Measurements from ENCODE around the gene EPC2.

EPC2 gene, protein sequence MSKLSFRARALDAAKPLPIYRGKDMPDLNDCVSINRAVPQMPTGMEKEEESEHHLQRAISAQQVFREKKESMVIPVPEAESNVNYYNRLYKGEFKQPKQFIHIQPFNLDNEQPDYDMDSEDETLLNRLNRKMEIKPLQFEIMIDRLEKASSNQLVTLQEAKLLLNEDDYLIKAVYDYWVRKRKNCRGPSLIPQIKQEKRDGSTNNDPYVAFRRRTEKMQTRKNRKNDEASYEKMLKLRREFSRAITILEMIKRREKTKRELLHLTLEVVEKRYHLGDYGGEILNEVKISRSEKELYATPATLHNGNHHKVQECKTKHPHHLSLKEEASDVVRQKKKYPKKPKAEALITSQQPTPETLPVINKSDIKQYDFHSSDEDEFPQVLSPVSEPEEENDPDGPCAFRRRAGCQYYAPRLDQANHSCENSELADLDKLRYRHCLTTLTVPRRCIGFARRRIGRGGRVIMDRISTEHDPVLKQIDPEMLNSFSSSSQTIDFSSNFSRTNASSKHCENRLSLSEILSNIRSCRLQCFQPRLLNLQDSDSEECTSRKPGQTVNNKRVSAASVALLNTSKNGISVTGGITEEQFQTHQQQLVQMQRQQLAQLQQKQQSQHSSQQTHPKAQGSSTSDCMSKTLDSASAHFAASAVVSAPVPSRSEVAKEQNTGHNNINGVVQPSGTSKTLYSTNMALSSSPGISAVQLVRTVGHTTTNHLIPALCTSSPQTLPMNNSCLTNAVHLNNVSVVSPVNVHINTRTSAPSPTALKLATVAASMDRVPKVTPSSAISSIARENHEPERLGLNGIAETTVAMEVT

GRCh38 chr2:148643998-148644882 lies at the start of gene EPC2:
Gene EPC2 (plus strand): TSS chr2:148644751. CDS start chr2:148645018, 267 bp downstream.
- DNase-seq = peak; percentile 35

GRCh38 chr2:148596018-148596417 lies 48.5 kb upstream of the EPC2 start:
- no peak for DNase-seq

- DNase-seq = no peak
Measured at GRCh38 chr2:148599109-148599991, 45.2 kb upstream of the EPC2 start.

DNA sequence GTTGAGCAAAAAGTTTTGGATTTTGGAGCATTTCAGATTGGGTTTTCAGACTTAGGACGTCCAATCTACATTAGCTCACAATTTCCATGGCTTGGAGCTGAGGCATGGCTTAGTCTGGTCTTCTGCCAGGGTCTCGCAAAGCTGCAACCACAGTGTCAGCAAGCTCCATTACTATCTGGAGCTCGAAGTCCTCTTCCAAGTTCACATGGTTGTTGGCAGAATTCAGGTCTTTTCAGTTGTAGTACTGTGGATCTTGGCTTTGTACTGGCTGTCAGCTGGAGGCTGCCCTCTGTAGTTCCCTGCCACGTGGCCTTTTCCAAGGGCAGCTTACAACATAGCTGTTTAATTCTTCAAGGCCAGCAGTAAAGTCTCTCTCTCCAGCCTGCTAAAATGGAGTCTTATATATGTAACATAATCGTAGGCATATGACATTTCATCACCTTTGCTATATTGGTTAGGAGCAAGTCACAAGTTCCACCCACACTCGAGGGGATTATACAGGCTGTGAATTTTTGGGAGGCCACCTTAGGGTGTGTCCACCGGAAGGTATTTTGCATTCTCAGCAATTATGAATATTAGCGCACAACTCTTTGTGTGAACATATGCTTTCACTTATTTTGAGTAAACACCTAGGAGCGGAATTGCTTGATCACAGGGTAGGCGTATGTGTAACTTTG lies 41.5 kb upstream of the EPC2 start:
- DNase-seq = no peak

DNA sequence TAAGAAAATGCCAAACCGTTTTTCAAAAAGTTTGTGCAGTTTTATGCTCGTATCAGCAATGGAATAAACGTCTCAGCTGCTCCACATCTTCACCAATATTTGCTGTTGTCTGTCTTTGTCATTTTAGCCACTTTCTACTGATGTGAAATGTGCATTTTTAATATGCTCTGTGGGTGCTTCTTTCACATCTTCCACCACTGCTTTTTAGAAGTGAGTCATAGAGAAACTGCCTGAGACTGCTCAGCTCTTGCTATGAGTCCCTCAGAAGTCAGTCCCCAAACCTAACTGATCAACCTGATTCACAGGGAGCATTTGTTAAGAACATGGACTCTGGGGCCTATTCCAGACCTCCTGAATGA lies 41.0 kb upstream of the EPC2 start:
- DNase-seq = no peak

GRCh38 chr2:148604927-148605326 lies 39.6 kb upstream of the EPC2 start:
- no peak for DNase-seq

GRCh38 chr2:148607566-148607965 lies 37.0 kb upstream of the EPC2 start:
- DNase-seq = no peak

GRCh38 chr2:148613231-148614013 lies 31.1 kb upstream of the EPC2 start:
- no peak for DNase-seq

- no peak for DNase-seq
Measured at GRCh38 chr2:148614014-148614321, 30.6 kb upstream of the EPC2 start.

- no peak for DNase-seq
Measured at GRCh38 chr2:148614322-148615049, 30.1 kb upstream of the EPC2 start.

DNA sequence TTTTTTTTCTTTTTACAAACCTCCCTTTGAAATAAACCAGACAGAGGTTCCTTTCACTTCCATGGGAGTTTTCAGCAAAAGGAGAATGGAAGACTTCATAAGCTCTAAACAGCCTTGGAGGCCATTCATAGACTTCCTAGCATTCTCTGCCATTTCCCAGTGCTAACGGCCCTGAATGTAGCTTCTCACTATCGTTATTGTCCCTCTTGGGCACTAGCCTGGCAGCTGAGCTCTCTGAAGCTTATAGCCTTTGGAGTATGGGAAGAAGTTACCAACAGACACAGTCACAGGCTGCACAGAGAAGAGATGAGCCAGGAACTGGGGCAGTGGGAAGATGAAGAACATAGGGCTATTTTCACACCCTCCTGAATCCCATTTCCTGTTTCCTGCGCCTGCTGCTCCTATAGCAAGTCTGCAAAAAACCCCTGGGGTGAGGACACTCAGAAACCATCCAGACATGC lies 29.1 kb upstream of the EPC2 start:
- no peak for DNase-seq

DNA sequence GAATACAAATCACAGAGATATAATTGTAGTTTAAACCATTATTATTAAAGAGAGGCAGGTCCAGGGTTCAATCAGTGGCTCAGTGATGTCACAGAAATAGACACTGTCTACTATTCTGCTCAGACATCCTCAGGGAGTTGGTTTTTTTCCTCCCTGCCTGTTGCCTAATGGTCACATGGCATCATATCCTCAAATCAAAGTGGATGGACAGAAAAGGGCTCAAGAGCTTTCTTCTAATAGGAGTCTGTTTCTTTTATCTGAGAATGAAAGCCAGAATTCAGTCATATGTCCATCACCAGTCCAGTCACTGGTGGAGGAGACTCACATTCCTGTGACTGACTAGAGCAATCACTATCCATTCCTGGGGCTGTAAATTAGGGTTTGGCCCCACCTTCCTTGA lies 27.9 kb upstream of the EPC2 start:
- no peak for DNase-seq

DNA sequence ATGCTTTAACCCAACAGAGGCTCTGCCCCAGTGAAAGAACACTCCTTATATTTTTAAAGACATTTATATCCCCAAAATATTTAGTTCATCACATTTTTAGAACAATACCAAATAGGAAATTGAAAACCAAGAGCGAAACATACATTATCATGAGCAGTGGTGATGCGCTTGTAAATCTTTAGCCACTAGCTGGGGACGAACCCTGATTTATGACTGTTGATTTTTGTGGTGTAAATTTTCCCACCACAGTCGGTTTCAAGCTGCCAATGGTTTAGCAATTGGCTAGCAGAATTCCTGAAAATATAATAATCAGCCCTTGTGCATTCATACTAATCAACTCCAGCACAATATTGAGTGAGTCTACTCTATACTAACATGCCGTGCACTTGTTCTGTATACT lies 27.3 kb upstream of the EPC2 start:
- DNase-seq = no peak

DNA sequence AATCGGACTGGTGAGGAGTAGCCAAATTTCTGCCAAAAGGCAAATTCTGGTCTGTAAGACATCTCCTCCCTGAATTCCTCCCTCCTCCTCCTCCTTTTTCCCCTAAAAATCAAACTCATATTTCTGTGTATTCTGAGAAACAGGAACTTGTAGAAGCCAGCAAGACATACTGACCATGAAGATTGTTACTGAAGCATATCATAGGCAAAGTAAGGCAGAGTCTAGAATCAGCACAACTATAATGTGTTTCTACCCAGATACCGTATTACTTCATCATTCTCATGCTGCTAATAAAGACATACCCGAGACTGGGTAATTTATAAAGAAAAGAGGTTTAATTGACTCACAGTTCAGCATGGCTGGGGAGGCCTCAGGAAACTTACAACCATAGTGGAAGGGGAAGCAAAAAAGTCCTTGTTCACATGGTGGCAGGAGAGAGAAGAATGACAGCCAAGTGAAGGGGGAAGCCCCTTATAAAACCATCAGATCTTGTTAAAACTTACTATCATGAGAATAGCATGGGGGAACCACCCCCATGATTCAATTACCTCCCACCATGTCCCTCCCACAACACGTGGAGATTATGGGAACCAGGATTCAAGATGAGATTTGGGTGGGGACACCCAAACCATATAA lies 24.9 kb upstream of the EPC2 start:
- DNase-seq = no peak

- no peak for DNase-seq
Measured at GRCh38 chr2:148622366-148622765, 22.2 kb upstream of the EPC2 start.

DNA sequence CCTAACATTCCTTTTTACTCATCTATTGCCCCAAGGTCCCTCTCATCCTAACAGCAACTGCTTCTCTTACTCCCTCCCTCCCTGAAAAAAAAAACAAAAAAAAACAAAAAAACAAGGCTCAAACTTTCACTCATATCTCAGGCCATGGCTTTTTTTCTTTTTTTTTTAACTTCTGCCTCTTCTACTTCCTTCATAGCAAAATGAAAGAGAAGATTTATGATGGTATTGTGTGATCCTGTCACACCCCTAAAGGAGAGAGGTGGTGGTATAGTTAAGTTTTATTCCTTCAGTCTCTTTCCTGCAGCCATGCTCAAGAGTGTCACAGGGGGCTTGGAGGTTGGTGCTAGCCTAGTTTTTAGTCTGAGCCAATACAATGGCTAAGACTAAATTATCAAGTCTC lies 21.5 kb upstream of the EPC2 start:
- no peak for DNase-seq

DNA sequence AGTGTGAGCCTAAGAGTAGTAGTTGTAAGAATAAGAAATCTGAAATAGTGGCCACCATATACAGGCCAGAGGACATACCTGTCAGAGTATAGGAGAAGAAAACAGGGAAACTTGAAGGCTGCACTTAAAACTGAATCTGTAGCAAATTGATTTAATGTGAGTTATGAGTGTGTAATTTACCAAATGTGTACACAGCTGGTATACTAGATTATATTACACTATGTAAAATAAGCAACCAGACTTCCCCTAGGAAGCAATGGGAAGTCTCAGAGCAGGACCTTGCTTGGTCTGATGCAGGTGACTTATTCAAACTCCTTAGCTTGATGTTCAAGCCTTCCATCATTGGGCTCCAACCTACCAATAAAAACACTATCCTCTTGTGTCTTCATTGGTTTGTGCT lies 17.3 kb upstream of the EPC2 start:
- DNase-seq = no peak

DNA sequence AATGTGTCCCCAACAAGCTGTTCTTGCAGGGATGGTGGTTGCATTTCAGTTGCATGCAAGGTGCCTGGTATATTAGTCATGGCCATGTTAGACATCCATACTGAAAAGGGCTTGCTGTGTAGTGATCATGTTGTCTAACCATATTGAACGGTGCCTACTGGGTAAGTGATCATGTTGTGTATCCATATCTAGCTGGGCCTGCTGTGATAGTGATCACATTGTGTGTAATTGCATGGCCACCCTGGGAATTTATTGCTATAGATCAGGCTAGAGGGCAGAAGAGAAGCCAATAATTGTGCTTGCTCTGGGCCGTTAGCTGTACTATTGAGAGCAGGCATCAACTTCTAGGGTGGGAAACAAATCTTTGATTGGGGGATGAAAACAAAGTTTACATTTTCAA lies 9.8 kb upstream of the EPC2 start:
- no peak for DNase-seq

- DNase-seq = no peak
Measured at GRCh38 chr2:148638543-148638942, 6.0 kb upstream of the EPC2 start.

DNA sequence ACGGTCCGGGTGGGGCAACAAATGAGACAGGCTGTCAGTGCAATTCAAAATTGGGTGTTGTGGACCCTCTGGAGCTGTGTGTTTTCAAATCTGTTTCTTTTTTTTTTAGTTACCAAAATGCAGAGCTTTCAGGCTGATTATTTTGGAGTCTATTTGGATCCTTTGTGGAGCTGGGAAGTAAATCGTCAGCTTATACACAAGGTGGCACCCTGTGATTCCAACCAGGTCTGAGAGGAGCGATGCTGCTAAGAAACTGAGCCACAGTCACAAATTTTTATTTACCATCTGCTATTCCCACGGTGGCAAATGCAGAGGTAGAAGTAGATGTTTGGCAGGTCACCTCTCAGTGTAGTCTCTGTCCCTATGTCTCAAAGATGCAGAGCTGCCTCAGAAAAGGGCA lies 3.8 kb upstream of the EPC2 start:
- DNase-seq = no peak

Data from NCI-H1417 treated with DMSO at 0.1 percent for 48 hours (cell line).